HL-60 (cell line): ENCODE results near the gene SRSF9.
A peak's percentile ranks its signal among the peaks of the same experiment; 100 is the strongest.

Experiments used
- DNase-seq, 2 experiments: peaks; one replicate each; pipeline ENCODE4 v3.0.0-alpha.2; 2010 to 2020; ENCODE audit warnings: low read depth in 1 of 2, low spot score in 1 of 2
- H3K27ac ChIP-seq: fragments of 250-450 bp; sonication (Bioruptor Pico); replicated peaks from 2 replicates; pipeline ENCODE4 v1.5.1; 2020; ENCODE audit warnings: mild to moderate bottlenecking, moderate library complexity
- H3K27me3 ChIP-seq: fragments of 250-450 bp; sonication (Bioruptor Pico); 2 replicates; pipeline ENCODE4 v1.5.1; 2021; ENCODE audit warnings: mild to moderate bottlenecking, moderate library complexity; ENCODE audit not compliant: insufficient read depth, poor library complexity, severe bottlenecking
- H3K4me3 ChIP-seq: replicated peaks from 2 replicates; pipeline ENCODE4 v1.5.1; 2011; ENCODE audit warnings: mild to moderate bottlenecking, control low read depth, low read length; ENCODE audit not compliant: insufficient read depth
- CTCF ChIP-seq: IDR thresholded peaks from one replicate; pipeline ENCODE4 v1.5.1; 2011; ENCODE audit warnings: low read length, control low read depth, inconsistent platforms; ENCODE audit not compliant: insufficient read depth
- GABPA ChIP-seq: IDR thresholded peaks from 2 replicates; pipeline ENCODE4 v1.6.1; 2012; ENCODE audit warnings: low read depth
- POLR2AphosphoS5 ChIP-seq: IDR thresholded peaks from 2 replicates; pipeline ENCODE4 v1.6.1; 2012; ENCODE audit warnings: low read depth
- REST ChIP-seq: IDR thresholded peaks from 2 replicates; pipeline ENCODE4 v1.6.1; 2012; ENCODE audit warnings: low read depth; ENCODE audit not compliant: insufficient replicate concordance
- SPI1 ChIP-seq: IDR thresholded peaks from 2 replicates; pipeline ENCODE4 v1.6.1; 2012; ENCODE audit warnings: low read depth, mild to moderate bottlenecking, borderline replicate concordance

Gene SRSF9

GRCh38 chr12:120496413-120497340 is 27.1 kb upstream of the SRSF9 start:
- DNase-seq: peak; percentile 61 to 66
- peak overlapping the region; percentile 97 for H3K4me3 ChIP-seq
- no peaks in the 10 kb centered on the region for H3K27me3 ChIP-seq
- TF ChIP-seq REST (no peak), SPI1 (no peak), CTCF (no peak), GABPA (no peak), POLR2AphosphoS5 (no peak)
- peak overlapping the region; percentile 78 for H3K27ac ChIP-seq

GRCh38 chr12:120495731-120496412 is 26.3 kb upstream of the SRSF9 start, which contains the start of gene DYNLL1:
Gene DYNLL1 (plus strand): TSS chr12:120496113. CDS start chr12:120496422, 309 bp downstream.
- peak; percentile 50 for TF ChIP-seq REST
- TF ChIP-seq POLR2AphosphoS5: peak; percentile 93
- no peak for TF ChIP-seq CTCF
- no peak for TF ChIP-seq SPI1
- H3K27me3 ChIP-seq: no peaks in the 10 kb centered on the region
- peak; percentile 95 to 96 for DNase-seq
- peak within 1 kb of the TSS; percentile 78 for H3K27ac ChIP-seq
- H3K4me3 ChIP-seq: peak within 1 kb of the TSS; percentile 97

GRCh38 chr12:120495186-120495730 is 25.7 kb upstream of the SRSF9 start:
- Histone ChIP-seq H3K27me3 (no peaks in the 10 kb centered on the region), H3K4me3 (peak overlapping the region; percentile 97), H3K27ac (no peak overlapping the region)
- no peak for DNase-seq
- TF ChIP-seq CTCF (no peak), SPI1 (no peak), GABPA (no peak), POLR2AphosphoS5 (no peak), REST (no peak)
